Left renal pelvis (tissue), 4 donors: Measurements from ENCODE around the gene SCGB1C2. TPM values are rescaled to one million over a fixed set of nuclear protein-coding genes. Genes with fewer than 3 reads are reported as not detected.

Source experiments
- DNase-seq, 4 donors: peaks; one replicate each; pipeline ENCODE4 v3.0.0-alpha.2; 2013; ENCODE audit warnings: low read depth in 4 of 4, low spot score in 3 of 4
- polyA plus RNA-seq, 4 donors: library from polyadenylated mRNA; unstranded; fragments of 120-200 nt; gene quantifications; one replicate each; pipeline ENCODE4 v1.2.1, GENCODE V29; 2013; ENCODE audit not compliant: insufficient read length in 4 of 4

The SCGB1C2 gene
- polyA plus RNA-seq, 4 donors, result 1.8 to 2.5 (median 2.0) TPM; not detected in 1

DNA sequence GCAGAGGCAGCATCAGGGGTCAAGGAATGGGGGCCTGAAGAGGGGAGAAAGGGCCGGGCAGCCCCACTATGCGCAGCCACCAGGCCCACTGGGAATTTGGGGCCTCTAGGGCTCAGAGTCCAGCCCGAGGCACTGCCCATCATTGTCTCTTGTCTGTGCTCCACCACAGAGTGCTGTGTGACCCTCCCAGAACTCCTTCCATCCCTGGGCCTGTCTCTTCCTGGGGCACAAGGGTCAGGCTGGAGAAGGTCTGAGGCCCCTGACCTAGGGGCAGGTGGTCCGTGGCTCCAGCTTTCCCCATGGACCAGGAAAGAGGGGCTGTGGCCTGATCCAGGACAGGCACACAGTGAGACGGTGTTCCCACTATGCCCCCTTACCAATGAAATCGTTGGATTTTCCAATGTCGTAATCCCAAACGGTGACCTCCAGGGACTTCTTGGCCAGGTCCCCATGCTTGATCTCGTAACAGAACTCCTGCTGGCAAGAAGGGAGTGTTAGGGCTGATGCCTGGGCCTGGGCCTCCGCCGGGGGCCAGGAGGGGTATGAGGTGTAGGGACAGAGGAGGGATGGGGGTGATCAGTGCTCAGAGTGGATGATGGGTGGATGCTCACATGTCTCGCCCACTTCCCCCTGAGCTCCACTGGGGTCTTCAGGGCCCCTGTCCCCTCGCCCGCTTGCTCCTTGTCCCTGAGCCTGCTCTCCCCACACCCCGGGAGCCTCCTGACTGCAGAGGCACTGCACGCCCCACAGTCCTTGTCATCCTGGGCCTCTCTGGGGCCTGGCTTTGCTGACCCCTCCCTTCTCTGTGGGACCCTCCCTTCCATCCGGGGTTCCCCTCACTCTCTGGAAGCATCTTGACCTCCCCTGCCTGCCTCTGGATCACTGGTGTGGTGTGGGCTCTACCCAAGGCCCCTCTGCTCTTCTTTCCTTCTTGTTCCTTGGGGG is 10.7 kb downstream of the SCGB1C2 start:
- no peak for DNase-seq

GRCh38 chr17:148757-149156 is 11.4 kb downstream of the SCGB1C2 start:
- DNase-seq, result no peak

- DNase-seq, result no peak
These were observed 11.9 kb downstream of the SCGB1C2 start for GRCh38 chr17:149231-149630.

- DNase-seq, result no peak
These were observed 12.7 kb downstream of the SCGB1C2 start for GRCh38 chr17:149897-150584.

- no peak for DNase-seq
These were observed 13.6 kb downstream of the SCGB1C2 start for GRCh38 chr17:151004-151403.

DNA sequence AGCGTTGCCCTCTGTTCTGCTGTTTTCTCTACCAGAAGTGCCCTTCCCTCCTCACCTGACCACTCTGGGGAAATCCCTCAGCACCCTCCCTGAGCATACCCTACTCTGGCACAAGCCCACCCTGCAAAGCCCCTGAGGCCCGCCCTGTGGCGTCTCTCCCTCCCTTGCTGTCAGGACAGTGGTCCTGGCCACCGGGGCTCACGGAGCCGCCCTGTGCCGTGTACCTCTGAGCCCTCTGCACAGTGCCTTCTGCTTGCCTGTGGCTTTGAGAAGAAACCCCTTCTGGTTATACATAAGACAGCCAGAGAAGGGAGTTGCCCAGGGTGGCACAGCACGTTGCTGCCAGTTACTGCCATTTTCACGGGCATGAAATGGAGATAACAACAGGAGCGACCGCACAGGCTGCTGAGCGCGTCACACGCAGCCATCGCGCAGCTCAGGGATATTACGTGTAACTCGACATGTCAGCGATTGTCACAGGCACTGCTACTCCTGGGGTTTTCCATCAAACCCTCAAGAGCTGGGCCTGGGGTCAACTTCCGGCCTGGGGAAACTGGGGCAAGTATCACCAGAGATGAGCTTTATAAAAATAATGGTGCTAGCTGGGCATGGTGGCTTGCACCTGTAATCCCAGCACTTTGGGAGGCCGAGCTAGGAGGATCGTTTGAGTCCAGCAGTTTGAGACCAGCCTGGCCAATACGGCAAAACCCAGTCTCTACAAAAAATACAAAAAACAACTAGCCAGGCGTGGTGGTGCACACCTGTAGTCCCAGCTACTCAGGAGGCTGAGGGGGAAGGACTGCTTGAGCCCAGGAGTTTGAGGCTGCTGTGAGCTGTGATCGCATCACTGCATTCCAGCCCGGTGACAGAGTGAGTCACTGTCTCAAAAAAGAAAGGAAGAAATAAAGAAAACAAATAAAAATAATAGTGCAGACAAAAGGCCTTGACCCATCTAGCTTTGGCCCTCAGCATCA is 14.8 kb downstream of the SCGB1C2 start:
- no peak for DNase-seq

DNA sequence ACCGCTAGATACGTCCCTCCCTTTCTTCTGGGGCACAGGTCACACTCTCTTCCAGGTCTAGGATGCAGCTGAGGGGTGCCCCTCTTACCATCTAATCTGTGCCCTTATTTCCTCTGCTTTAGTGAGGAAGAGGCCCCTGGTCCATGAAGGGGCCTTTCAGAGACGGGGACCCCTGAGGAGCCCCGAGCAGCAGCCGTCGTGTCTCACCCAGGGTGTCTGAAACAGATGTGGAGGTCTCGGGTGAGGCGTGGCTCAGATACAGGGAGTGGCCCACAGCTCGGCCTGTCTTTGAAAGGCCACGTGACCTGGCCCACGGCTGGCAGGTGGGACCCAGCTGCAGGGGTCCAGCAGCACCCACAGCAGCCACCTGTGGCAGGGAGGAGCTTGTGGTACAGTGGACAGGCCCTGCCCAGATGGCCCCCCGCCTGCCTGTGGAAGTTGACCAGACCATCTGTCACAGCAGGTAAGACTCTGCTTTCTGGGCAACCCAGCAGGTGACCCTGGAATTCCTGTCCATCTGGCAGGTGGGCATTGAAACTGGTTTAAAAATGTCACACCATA is 15.6 kb downstream of the SCGB1C2 start:
- DNase-seq, result no peak

DNA sequence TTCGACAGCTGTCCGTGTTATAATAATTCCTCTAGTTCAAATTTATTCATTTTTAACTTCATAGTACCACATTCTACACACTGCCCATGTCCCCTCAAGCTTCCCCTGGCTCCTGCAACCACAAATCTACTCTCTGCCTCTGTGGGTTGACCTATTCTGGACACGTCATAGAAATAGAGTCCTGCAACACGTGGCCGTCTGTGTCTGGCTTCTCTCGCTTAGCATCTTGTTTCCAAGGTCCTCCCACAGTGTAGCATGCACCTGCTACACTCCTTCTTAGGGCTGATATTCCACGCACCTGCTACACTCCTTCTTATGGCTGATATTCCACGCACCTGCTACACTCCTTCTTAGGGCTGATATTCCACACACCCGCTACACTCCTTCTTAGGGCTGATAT is 16.5 kb downstream of the SCGB1C2 start:
- DNase-seq, result no peak

GRCh38 chr17:155576-155975 is 18.2 kb downstream of the SCGB1C2 start:
- DNase-seq, result no peak

DNA sequence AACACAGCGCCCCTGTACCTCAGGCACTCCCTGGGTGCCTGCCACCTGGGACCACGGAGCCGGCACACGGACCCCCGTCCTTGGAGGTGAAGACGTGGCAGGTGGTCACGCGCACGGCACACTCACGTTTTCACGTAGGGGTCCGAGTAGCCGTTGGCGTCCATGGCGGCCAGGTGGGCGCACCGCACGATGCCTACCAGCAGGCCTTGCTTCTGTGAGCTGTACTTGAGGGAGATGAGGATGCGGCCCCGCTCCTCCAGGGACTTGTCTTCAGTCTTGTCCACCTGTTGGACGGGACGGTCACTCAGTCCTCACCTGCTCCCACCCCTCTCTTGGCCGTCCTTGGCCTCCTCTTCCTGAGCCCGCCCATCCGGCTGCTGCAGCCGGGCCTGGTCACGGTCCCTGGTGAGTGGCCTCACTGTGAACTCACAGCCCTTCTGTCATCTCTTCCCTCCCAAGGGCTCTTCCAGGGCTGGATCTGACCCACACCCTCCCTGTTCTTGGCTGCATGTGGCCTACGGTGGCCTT is 18.8 kb downstream of the SCGB1C2 start:
- DNase-seq, result no peak

DNA sequence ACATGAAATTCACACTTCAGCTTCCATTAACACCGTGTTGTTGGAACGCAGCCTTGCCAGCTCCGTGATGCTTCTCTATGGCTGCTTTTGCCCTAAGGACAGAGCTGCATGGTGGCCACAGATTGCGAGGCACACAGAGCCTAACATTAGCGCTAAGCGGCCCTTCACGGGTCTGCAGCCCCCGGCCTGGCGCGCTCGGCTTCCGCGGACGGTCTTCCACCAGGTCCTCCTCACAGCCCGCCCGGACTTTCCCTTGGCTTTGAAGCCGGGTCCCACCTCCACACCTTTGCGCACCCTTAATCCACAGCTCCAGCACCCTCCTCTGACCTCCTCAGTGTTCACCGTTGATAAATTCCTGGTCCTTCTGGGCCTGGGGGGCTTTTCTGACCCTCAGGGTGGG is 19.6 kb downstream of the SCGB1C2 start:
- DNase-seq, result no peak

DNA sequence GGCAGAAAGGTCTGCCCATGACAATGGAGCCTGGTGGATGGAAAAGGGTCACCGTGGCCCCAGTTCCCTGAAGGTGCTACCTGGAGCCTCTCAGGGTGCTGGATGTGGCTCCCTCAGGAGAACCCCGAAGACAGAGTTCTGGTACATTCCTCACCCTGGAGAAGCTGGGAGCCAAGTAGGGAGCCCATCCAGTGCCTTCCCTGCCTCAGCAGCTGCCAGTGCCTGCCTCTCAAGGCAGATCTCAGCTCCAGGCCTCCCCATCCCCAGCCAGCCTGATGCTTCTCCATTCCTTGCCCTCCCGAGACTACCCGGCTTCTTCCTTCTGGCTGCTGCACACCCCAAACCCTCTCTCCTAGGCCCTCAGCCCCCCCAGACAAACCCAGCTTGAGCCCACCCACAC is 20.5 kb downstream of the SCGB1C2 start:
- DNase-seq, result no peak

- DNase-seq, result no peak
These were observed 21.0 kb downstream of the SCGB1C2 start for GRCh38 chr17:158379-158778.

- DNase-seq, result no peak
These were observed 22.2 kb downstream of the SCGB1C2 start for GRCh38 chr17:159609-160008.

- DNase-seq, result no peak
These were observed 23.0 kb downstream of the SCGB1C2 start for GRCh38 chr17:160336-160735.

- no peak for DNase-seq
These were observed 24.1 kb downstream of the SCGB1C2 start for GRCh38 chr17:161481-161880.

DNA sequence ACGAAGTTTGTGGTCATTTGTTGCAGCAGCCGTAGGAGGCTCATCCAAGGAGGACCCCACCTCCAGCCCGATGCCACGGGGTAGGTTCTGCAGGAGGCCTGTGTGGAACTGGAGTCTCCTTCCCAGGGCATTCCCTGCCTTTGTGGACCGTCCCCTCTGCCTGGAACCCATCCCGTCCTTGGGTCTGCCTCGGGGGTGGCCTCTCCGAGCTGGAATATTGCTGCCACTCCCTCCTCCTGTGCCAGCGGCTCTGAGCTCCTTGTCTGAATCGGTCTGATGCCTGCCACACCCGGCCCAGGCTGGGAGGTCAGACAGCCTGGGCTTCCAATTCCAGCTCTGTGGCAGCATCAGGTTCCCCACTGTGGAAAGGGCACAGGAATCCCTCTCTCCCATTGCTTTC is 25.3 kb downstream of the SCGB1C2 start:
- DNase-seq, result no peak

DNA sequence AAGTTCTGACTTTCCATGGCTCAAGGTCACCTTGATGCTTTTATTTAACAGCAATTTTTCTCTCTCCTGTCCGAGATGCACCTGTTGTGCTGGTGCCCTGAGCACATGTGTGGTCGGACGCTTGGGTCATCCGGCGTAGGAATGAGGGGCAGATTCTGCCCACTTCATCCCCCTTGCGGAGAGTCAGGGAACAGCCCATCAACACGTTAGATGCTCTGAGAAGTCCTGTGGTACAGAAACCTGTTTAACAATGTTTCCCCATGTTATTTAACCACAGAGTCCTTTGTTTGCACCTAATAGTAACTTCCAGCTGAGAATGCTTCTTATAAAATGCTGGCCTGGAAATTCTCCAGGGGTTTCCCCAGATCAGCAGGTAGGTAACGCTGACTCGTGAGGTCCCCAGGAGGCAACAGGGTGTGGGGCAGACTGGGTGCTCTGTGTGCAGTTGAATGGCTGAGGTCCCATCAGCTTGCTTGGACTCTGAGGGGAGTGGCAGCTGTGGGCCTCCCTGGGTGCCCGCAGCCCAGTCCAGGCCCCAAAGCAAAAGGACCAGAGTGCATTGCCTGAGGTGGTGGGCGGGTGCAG is 26.2 kb downstream of the SCGB1C2 start:
- DNase-seq, result no peak

GRCh38 chr17:164303-165235 is 27.2 kb downstream of the SCGB1C2 start:
- no peak for DNase-seq
